Measurements from ENCODE around the gene TERT. TPM values are rescaled to one million over a fixed set of nuclear protein-coding genes. Genes with fewer than 3 reads are reported as not detected.

TERT gene
- total RNA-seq, 1 donor from 2014 or later, result not detected

Other genes starting within 250 kb of the TERT start
- gene SLC12A7, start 183.0 kb downstream of the TERT start, total RNA-seq, result 101 TPM
- not detected for gene SLC6A19, start 93.5 kb downstream of the TERT start, total RNA-seq
- gene SLC6A18, start 69.7 kb downstream of the TERT start, total RNA-seq, result not detected
- gene CLPTM1L, start 50.0 kb upstream of the TERT start, total RNA-seq, result 23.6 TPM
- not detected for gene SLC6A3, start 150.4 kb upstream of the TERT start, total RNA-seq
- 86.2 TPM for gene LPCAT1, start 228.9 kb upstream of the TERT start, total RNA-seq